ENCODE results near the gene SLC44A1.
A peak's percentile ranks its signal among the peaks of the same experiment; 100 is the strongest.

The SLC44A1 gene

GRCh38 chr9:105344283-105344682, 99.8 kb downstream of the SLC44A1 start:
- DNase-seq: no peak

GRCh38 chr9:105345626-105346025, 101.2 kb downstream of the SLC44A1 start:
- DNase-seq: no peak

- DNase-seq: no peak
These were observed 101.8 kb downstream of the SLC44A1 start for GRCh38 chr9:105346273-105346672.

- DNase-seq: no peak
These were observed 110.0 kb downstream of the SLC44A1 start for GRCh38 chr9:105354448-105354847.

GRCh38 chr9:105355781-105356180, 111.3 kb downstream of the SLC44A1 start:
- DNase-seq: peak; percentile 20

- no peak for DNase-seq
These were observed 113.5 kb downstream of the SLC44A1 start for GRCh38 chr9:105357937-105358336.

GRCh38 chr9:105359892-105360291, 115.4 kb downstream of the SLC44A1 start:
- no peak for DNase-seq

GRCh38 chr9:105360344-105360743, 115.9 kb downstream of the SLC44A1 start:
- no peak for DNase-seq

- DNase-seq: no peak
These were observed 117.4 kb downstream of the SLC44A1 start for GRCh38 chr9:105361873-105362272.

- no peak for DNase-seq
These were observed 118.0 kb downstream of the SLC44A1 start for GRCh38 chr9:105362470-105362869.

- no peak for DNase-seq
These were observed 119.4 kb downstream of the SLC44A1 start for GRCh38 chr9:105363837-105364236.

GRCh38 chr9:105369911-105370310, 125.5 kb downstream of the SLC44A1 start:
- no peak for DNase-seq

GRCh38 chr9:105373723-105374122, 129.3 kb downstream of the SLC44A1 start:
- DNase-seq: no peak

GRCh38 chr9:105375323-105375722, 130.9 kb downstream of the SLC44A1 start:
- no peak for DNase-seq

GRCh38 chr9:105376893-105377292, 132.4 kb downstream of the SLC44A1 start:
- no peak for DNase-seq

GRCh38 chr9:105385381-105385985, 141.0 kb downstream of the SLC44A1 start:
- DNase-seq: peak; percentile 34

- no peak for DNase-seq
These were observed 145.3 kb downstream of the SLC44A1 start for GRCh38 chr9:105389796-105390195.

GRCh38 chr9:105390871-105391270, 146.4 kb downstream of the SLC44A1 start:
- DNase-seq: no peak

GRCh38 chr9:105391288-105391687, 146.8 kb downstream of the SLC44A1 start:
- no peak for DNase-seq

- no peak for DNase-seq
These were observed 148.1 kb downstream of the SLC44A1 start for GRCh38 chr9:105392531-105392930.

- DNase-seq: no peak
These were observed 149.3 kb downstream of the SLC44A1 start for GRCh38 chr9:105393576-105394344.

GRCh38 chr9:105396441-105396840, 152.0 kb downstream of the SLC44A1 start:
- no peak for DNase-seq

GRCh38 chr9:105396901-105397300, 152.4 kb downstream of the SLC44A1 start:
- DNase-seq: no peak

- DNase-seq: no peak
These were observed 154.7 kb downstream of the SLC44A1 start for GRCh38 chr9:105399117-105399516.

GRCh38 chr9:105401651-105402050, 157.2 kb downstream of the SLC44A1 start:
- DNase-seq: no peak
